ENCODE results near the gene GRK5.

The GRK5 gene

DNA sequence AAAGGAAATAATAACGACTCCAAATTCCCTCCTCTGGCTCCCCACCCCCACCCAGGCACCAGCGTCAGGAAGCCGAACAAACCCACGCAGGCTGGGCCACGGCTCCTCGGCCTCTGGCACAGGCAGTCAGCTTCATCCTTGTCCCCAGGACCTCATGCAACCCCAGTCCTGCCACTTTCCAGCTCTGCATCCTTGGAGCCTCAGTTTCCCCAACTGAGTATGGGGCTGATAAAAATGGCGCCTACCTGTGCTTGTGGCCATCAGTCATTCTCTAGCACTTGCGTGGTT is 198.1 kb downstream of the GRK5 start:
- no peak for DNase-seq (ENCODE audit: low read depth in 2 of 2)

DNA sequence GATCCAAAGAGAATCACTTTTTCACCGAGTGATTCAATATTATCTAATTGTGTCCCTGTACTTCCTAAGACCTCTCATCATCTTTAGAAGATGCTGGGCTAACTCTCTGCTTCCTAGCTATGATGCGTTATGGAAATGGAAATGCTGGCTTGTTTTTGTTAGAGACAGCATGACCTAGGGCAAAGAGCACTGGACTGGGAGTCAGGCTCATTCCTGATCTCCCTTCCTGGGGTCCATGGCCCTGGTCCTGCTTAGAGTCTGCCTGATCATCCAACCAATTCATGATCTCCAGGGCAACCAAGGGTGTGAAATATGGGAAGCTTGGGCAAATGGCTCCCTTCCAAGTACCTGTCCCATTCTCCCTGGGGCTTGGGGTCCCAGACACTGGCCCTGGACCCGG is 198.8 kb downstream of the GRK5 start:
- DNase-seq (ENCODE audit: low read depth in 2 of 2): no peak

DNA sequence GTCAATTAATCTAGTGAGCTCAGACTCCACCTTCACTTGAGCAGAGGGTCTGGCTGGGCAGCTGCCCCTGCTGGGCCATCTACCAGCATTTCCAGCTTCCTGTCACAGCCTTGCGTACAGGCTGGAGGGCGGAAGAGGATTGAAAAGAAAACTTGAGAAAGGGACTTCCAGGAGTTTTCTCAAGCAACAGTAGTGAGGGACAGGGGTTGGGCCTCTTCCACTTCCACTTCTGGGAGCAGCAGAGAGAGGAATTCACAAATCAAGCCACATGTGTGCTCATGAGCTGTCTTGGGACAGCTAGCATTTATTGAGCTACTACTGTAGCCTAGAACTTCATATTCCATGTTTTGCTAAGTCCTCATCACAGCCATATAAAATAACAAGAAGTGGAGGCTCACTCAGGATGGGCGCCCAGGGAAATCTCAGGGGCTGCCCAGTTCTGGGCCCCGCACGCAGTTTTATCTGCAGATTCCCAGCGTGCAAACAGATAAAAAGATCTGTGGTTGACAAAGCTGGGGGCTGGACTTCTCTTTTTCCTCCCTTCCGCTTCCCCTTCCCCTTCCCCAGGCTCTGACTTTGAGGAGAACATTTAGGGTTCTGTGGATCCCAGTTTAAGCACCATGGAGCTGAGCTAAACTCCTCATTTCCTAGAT is 199.4 kb downstream of the GRK5 start:
- no peak for DNase-seq (ENCODE audit: low read depth in 2 of 2)

DNA sequence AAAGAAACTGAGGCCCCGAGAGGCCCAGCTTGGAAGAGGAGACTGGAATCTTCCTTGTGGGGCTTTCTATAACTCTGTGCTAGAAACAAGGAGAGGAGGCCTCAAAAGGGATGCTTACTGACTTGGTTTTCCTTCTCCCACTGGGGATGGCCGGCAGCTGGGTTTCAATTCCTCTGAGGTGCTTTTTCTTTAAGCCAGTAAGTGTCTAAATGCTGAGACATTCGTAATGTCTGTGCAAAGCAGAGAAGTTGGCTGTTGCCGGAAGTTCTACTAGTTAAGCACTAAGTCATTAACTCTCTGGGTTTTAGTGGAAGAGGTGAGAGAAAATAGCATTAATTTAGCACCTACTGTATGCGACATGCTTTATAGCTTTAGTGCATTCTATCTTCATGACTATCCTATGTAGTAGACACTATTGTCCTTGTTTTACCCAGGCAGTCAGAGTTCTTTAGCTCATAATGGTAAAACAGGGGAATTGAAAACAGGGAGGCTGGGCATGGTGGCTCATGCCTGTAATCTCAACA is 199.9 kb downstream of the GRK5 start:
- DNase-seq (ENCODE audit: low read depth in 2 of 2): no peak

DNA sequence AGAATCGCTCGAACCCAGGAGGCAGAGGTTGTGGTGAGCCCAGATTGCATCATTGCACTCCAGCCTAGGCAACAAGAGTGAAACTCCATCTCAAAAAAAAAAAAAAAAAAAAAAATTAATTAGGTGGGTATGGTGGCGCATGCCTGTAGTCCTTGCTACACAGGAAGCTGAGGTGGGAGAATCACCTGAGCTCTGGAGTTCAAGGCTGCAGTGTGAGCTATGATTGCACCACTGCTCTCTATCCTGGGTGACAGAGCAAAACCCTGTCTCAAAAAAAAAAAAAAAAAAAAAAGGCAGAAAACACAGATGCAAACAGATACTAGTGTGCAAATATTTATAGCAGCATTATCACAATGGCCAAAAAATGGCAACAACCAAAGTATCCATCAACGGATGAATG is 200.7 kb downstream of the GRK5 start:
- DNase-seq (ENCODE audit: low read depth in 2 of 2): no peak

DNA sequence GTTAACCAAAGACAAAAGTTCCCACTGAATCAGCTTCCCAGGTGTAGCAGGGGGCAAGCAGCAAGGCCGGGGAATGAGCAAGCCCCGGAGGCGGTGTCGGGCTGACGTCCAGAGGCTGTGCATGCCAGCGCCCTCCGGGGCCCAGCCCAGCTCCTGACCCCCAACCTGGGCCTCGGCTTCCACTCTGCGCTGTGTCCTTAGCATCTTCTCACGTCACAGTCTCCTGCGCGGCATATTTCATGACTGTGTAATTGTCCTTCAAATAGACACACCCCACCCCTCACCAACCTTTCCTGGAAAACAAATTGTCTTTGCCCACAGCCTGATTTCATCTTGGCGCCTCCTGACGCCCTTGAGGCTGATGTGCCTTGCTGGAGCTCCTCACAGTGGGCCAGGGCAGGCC is 201.6 kb downstream of the GRK5 start:
- no peak for DNase-seq (ENCODE audit: low read depth in 2 of 2)

DNA sequence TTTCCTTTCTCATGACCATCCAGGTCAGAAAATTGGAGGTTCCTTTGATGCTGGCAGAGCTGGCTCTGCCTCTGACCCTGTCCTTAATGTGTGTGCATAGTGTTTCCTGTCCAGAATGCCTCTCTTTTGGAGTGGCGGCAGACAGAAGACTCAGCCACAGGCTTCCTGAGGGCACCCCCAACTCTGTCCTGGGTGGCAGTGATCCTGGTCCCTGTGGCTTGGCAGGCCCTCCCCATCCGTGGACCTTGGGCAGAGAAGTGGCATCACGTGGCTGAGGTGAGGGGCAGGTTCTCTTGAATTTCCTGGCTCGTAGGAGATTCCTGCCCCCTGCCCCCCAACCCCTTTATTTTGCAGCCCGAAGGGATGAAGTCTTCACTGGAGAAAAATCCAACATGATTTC is 202.0 kb downstream of the GRK5 start:
- no peak for DNase-seq (ENCODE audit: low read depth in 2 of 2)

DNA sequence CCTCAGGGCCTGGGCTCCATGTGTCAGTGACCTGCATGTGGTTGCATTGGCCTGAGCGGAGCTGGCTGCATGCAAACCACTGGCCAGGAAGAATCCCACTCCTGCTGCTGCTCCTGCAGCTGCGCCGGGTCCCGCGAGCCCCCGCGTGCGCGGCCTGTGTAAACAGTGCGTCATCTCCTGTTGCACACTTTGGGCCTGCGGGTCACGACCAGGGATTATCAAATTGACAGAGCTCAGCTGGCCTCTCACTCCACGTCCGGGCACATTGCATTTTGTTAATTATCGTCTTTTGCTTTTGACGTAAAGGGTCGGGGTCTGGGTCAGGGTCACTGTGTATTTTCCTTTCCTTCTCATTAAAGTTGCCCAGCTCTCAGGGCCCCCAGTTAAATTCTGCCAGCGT is 202.5 kb downstream of the GRK5 start:
- DNase-seq (ENCODE audit: low read depth in 2 of 2): no peak

DNA sequence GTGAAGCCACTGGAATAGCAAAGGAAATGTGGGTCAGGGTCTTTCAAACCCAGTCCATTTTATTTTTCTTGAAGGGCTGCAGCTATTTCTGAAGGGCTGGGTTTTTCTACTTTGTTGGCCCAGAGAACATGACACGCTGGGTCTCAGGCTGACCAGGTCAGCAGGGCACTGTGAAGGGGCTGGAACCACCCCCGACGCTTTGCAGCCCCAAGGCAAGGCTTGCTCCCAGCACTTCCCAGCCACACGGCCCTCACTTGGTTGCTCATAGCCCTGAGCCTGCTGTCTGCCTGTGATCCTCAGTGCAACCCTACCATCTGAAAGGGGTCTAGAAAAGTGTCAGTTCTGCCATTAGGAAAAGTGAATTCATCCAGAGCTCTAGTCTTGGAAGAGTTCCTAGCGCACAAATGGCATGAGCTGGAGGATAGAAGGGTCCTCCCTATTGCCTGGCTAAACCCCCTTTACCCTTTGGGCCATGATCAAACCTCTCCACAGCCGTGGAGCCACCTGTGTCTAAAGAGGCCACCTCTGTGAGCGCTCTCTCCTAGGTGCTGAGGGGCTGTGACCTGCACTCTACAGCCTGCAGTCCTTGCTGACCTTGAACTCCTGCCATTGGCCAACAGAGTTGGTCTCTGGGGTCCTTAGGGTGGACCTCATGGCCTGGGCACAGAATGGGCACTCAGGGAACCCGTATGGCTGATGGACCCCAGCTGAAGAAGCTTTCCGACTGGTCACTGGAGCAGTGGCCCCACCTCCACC is 203.2 kb downstream of the GRK5 start:
- DNase-seq (ENCODE audit: low read depth in 2 of 2): no peak

DNA sequence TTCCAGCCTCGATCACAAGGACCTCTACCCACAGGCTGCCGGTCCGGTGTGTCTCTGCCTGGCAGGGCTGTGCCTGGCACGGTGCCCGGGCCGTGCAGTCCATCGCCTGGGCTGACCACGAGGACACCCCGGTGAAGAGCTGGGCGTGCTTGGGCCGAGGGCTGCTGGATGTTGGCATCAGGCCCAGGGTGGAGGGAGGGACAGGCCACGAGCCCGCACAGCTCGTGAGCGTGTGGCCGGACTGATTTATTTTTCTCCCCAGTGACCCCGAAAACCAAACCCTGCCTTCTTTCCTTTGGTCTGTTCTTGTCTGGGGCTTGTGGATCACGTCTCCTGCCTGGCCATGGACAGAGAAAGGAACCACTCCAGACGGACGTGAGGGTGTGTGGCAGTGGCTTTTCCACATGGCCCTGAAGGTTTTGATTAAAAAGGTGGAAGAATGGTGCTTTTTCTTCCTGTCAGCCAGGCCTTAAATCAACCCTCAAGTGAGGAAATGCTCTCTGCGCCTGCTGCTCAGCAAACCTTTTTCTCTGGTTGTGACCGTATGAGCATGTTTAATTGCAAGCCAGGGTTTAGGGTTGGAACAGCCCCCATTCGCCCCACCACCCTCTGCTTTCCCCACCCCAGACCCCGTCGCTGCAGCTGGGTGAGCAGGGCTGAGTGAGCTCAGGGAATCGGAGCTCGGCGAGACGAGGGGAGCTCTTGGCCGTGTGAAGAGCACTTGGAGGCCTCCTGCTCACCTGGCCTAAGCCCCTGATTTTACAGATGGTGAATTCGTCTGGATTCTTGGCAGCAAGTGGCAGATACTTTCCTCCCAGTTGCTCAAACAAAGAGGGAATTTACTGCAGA is 205.1 kb downstream of the GRK5 start:
- no peak for DNase-seq (ENCODE audit: low read depth in 2 of 2)

DNA sequence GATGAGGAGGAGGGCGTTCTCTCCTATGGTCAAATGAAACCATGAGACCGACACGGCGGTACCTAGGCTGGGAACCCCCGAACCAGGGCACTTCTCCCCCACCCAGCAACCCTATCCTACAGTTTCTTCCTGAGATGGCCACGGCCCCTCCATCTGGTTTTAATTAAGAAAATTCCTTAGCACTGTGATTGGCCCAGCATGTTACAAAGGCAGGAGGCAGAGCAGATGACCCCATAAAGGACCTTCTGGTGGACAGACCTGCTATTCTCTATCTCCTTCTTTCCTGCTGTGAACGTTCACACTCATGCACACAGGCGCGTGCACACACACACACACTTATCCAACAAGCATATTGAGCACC is 205.7 kb downstream of the GRK5 start:
- no peak for DNase-seq (ENCODE audit: low read depth in 2 of 2)

DNA sequence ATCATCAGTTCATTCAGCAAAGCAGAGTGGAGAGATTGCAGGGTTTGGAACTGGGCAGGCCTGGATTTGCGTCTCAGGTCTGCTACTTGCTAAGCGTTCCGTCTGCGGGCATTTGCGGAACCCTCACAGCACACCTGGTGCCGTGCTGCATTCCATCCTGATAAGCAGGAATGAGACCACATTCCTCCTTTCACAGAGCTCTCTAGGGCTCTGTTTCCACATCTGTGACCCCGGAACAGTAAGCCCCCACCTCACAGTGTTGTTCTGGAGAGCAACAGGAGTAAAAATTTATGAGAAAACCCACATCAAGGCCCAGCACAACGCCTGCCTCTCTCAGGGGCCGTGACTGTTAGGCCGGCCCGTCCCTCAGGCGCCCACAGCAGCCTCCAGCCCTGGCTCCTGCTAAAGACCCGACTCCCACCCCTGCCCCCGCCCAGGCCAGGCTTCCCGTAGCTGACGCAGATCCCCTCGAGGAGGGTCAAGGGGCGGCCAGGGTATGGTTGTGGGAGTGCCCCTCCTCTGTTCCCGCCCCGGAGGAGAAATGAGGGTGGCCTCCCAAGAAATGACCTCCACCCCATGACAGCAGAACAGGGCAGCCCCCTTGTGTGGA is 206.2 kb downstream of the GRK5 start:
- DNase-seq (ENCODE audit: low read depth in 2 of 2): no peak

DNA sequence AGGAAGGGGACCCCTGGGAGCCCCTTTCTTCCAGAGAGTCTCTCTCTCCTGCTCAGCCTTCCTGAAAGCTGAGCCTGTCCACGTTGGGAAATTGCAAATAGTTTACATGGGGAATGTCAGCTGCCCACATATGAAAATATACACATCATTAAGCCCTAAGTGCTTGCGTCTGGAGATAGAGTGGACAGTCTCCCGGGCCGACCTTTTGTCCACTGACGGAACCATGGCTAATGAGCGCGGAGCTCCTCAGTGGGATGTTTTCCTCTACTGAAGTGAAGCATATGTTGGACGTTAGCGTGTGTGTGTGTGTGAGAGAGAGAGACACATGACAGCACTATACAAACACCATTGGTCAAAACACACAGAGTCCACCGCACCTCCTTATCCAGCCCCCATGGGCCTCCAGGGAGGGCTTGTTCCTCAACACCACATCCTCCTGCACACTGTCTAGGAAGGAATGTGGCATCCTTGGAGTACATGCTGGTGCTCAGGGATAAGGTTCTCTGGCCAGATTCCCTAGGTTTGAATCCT is 206.8 kb downstream of the GRK5 start:
- DNase-seq (ENCODE audit: low read depth in 2 of 2): no peak

DNA sequence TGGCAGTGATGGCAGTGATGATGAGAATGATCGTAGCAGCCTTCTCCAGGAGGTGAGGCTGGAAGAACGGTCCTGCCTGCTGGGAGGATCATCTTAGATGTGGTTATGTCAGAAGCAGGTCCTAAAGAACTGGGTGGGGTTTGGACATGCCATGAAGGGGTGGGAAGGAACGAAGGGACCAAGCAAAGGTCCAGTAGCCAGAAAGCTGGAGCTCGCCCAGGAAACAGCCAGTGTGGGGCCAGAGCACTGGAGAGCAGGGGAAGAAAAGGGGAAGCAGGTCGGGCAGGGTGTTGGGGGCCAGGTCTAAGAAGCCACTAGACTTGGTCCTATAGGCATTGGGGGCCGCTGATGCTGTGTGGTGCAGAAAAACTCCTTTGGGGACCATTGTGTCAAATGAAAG is 207.8 kb downstream of the GRK5 start:
- DNase-seq (ENCODE audit: low read depth in 2 of 2): no peak

DNA sequence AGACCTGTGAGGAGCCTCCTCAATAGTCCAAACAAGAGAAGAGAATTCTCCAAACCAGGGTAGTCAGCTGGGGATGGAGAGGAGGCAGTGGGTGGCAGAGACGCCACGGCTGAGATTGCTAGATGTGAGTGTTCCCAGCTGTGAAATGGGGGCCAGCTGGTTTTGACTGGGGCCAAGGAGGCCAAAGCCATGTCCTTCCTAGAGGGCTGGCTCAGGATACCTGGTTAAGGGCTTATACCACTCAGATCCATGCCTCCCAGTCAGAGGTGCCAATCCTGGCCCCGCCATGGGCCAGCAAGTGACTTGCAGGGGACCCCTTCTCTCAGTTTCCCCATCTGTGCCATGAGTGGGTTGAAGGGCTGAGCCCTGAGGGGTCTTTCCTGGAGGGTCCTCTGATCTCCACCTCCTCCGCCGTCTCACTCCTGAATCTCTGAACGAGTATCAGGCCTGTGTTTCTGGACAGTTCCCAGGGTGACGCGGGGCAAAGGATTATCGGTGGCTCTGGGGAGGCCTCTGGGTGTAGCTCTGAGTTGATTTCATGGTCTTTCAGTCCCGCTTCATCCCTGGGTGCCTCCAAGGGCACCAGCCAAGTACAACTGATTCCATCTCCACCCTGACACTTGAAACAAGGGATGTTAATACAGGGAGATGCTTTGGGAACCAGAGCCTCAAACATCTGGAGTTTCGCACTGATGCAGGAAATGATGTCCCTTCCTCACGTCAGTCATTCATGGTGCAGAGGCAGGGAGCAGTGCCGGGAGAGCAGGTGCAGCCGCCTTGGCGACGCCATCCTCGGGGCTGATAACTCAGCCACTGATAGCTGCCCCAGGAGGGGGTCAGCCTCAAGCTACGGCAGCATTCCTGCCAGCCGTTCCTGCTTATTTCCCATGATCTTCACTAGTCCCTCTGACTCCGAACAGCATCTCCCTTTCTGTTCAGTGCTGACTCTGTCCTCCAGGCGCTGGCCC is 208.4 kb downstream of the GRK5 start:
- DNase-seq (ENCODE audit: low read depth in 2 of 2): no peak

DNA sequence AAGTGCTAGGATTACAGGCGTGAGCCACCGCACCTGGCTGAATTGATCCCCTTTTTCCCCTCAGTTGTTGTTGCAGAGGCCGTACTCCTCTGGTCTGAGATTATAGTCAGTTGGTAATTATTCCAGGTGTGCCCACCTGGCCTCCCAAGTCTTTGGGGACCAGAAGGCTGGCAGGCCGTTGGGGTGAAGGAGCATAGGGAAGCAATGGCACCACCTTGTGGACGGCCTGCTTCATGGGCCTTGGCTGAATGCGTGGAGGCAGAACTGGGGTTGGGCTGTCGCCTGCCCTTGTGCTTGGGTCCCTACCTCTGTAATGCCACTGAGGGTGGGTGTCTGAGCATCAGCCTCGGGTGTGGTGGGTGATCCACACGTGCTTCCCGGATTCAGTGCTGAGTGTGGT is 209.5 kb downstream of the GRK5 start:
- peak; percentile 53 to 65 for DNase-seq (ENCODE audit: low read depth in 2 of 2)

DNA sequence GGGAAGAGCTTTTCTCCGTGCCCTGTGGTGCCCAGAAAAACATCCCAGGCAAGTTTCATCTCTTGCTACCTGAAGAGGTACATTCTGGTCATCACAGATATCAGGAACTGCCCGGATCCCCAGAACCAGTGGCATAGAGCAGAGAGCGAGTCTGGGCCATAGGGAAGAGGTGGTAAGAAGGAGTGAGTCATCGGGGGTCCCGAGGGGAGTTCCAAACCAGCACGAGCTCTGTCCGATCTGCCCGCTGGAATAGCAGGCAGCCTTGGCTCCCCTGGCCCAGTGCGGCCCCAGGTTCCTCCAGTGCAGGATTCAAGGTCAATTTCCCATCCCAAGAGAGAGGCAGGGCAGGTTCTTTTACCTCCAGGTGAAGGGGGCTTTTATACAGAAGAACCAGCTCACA is 210.5 kb downstream of the GRK5 start:
- DNase-seq (ENCODE audit: low read depth in 2 of 2): no peak

DNA sequence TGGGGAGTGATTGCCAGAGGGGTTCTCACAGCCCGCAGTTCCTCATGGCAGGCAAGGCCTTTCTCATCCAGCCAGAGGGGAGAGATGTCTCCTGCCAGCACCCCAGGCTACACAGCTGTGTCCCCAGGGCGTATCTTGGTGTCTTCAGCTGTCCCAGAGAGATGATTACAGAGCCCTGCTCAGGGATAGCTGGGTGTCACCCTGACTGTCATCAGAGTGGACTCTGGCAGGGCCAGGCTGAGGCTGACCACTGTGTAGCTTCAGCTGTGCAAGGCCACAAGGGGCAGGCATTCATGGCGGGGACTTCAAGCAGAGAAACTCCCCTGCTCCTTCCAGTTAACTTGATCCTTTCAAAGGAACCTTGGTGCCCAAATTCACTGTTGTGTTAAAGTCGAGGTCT is 211.0 kb downstream of the GRK5 start:
- DNase-seq (ENCODE audit: low read depth in 2 of 2): no peak

DNA sequence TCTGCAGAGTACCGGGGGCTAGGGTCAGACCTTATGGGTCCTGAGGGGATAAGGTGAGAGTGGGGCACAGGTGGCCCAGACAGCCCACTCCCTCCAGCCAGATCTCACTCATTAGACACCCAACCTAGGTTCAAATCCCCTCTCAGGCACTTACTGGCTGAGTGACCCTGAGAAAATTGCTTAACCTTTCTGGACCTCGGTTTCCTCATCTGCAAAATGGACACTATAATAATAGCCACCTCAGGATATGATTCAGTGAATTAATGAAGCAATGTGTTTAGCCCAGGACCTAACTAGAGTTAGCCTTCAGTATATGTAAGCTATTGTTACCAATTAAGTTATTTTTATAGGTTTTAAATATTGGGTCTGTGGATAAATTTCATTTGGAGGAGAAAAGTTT is 212.6 kb downstream of the GRK5 start:
- no peak for DNase-seq (ENCODE audit: low read depth in 2 of 2)

DNA sequence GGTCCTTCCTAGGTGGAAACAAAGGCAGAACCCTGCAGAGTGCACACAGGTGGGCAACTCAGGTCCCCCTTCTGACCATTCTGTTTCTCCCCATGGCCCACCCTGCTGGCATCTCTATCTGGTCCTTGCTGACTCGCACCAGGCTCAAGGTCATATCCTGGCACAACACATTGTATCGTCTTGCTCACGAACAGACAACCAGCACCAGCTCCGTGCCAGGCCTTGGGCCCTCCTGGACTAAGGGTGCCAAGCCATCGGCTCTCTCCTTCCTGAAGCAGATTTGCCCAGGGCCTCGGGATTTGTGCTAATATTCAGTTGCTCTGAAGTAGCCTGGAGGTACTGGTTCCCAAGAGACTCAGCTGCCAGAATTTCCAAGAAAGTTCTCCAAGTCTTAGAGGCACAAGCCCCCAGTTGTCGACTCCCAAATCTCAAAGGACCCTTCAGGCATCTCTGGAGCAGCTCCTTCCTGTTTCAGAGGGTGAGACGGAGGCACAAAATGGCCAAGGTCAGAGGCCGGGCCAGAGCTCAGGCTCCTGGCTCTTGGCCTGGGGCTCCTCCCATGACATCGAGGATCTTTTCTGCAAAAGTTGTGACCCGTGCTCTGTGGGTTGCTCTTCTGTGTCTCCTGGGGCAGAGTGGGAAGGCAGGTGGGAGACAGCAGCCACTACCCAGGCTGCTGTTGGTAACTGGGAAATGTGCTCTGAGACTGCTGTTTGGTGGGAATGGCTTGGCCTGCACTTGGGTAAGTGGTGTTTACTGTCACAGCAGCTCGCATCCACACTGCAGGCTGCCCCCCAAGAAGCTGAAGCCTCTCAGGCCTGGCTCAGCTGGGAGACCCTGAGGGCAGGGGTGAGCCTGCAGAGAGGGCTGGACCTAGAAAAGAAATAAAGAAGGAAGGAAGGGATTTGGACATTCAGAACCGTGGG is 213.8 kb downstream of the GRK5 start:
- DNase-seq (ENCODE audit: low read depth in 2 of 2): no peak
